H9 (cell line): ENCODE results near the gene SCGB1D1. TPM values are rescaled to one million over a fixed set of nuclear protein-coding genes. Genes with fewer than 3 reads are reported as not detected.

Source experiments
- DNase-seq: peaks from one replicate; pipeline ENCODE4 v3.0.0-alpha.2; 2017
- H2AFZ ChIP-seq: one replicate; pipeline ENCODE4 v1.6.1; 2013; ENCODE audit warnings: mild to moderate bottlenecking, low read length, control low read depth, moderate library complexity
- H2AK5ac ChIP-seq: 2 replicates; pipeline ENCODE4 v1.6.1; 2013; ENCODE audit warnings: low read length, control low read depth, mixed read lengths; ENCODE audit not compliant: insufficient read length
- H2BK120ac ChIP-seq: one replicate; pipeline ENCODE4 v1.6.1; 2013; ENCODE audit warnings: low read depth, mild to moderate bottlenecking, low read length, control low read depth, inconsistent platforms; ENCODE audit not compliant: poor library complexity, severe bottlenecking
- H2BK12ac ChIP-seq: 2 replicates; pipeline ENCODE4 v1.6.1; 2013; ENCODE audit warnings: low read length, control low read depth, mixed read lengths, low read depth; ENCODE audit not compliant: insufficient read length
- H2BK15ac ChIP-seq: 2 replicates; pipeline ENCODE4 v1.6.1; 2013; ENCODE audit warnings: low read depth, low read length, control low read depth
- H2BK20ac ChIP-seq: one replicate; pipeline ENCODE4 v1.6.1; 2013; ENCODE audit warnings: low read depth, mild to moderate bottlenecking, low read length, control low read depth, inconsistent platforms; ENCODE audit not compliant: poor library complexity, severe bottlenecking
- H2BK5ac ChIP-seq: 2 replicates; pipeline ENCODE4 v1.6.1; 2013; ENCODE audit warnings: low read length, control low read depth, mixed read lengths; ENCODE audit not compliant: insufficient read length
- H3K14ac ChIP-seq: 2 replicates; pipeline ENCODE4 v1.6.1; 2013; ENCODE audit warnings: low read length, control low read depth; ENCODE audit not compliant: insufficient read depth
- H3K18ac ChIP-seq: 2 replicates; pipeline ENCODE4 v1.6.1; 2013; ENCODE audit warnings: low read depth, mild to moderate bottlenecking, mixed read lengths, low read length, control low read depth; ENCODE audit not compliant: insufficient read length
- H3K23ac ChIP-seq: 2 replicates; pipeline ENCODE4 v1.6.1; 2013; ENCODE audit warnings: low read length, control low read depth, mixed read lengths, low read depth; ENCODE audit not compliant: insufficient read length
- H3K23me2 ChIP-seq: 2 replicates; pipeline ENCODE4 v1.6.1; 2013; ENCODE audit warnings: low read depth, mild to moderate bottlenecking, mixed read lengths, low read length, control low read depth; ENCODE audit not compliant: insufficient read length, poor library complexity, severe bottlenecking
- H3K27ac ChIP-seq: 2 replicates; pipeline ENCODE4 v1.5.1; 2013; ENCODE audit warnings: low read length, control low read depth, mixed read lengths, low read depth; ENCODE audit not compliant: insufficient read length
- H3K27me3 ChIP-seq: 2 replicates; pipeline ENCODE4 v1.6.1; 2013; ENCODE audit warnings: low read length, control low read depth, inconsistent platforms; ENCODE audit not compliant: insufficient read depth
- H3K4ac ChIP-seq: 2 replicates; pipeline ENCODE4 v1.6.1; 2013; ENCODE audit warnings: low read depth, mild to moderate bottlenecking, control low read depth, inconsistent platforms, low read length, moderate library complexity
- H3K4me1 ChIP-seq: 2 replicates; pipeline ENCODE4 v1.6.1; 2013; ENCODE audit warnings: low read length, control low read depth, inconsistent platforms; ENCODE audit not compliant: insufficient read depth
- H3K4me2 ChIP-seq: 2 replicates; pipeline ENCODE4 v1.6.1; 2013; ENCODE audit warnings: low read length, control low read depth, mixed read lengths; ENCODE audit not compliant: insufficient read length, insufficient read depth
- H3K56ac ChIP-seq: 2 replicates; pipeline ENCODE4 v1.6.1; 2013; ENCODE audit warnings: low read depth, mild to moderate bottlenecking, mixed read lengths, low read length, control low read depth; ENCODE audit not compliant: insufficient read length
- H3K79me1 ChIP-seq: 2 replicates; pipeline ENCODE4 v1.6.1; 2013; ENCODE audit warnings: low read depth, mild to moderate bottlenecking, moderate library complexity, low read length, control low read depth, inconsistent platforms; ENCODE audit not compliant: insufficient read depth, poor library complexity, severe bottlenecking
- H3K79me2 ChIP-seq: 2 replicates; pipeline ENCODE4 v1.6.1; 2013; ENCODE audit warnings: low read length, control low read depth, inconsistent platforms; ENCODE audit not compliant: insufficient read depth
- H3K9ac ChIP-seq: 2 replicates; pipeline ENCODE4 v1.6.1; 2013; ENCODE audit warnings: low read length, control low read depth, mixed read lengths; ENCODE audit not compliant: insufficient read length; ENCODE audit errors: extremely low read depth
- H3K9me3 ChIP-seq: one replicate; pipeline ENCODE4 v1.6.1; 2013; ENCODE audit warnings: low read depth, low read length, inconsistent platforms; ENCODE audit not compliant: control insufficient read depth
- H3T11ph ChIP-seq: one replicate; pipeline ENCODE4 v1.6.1; 2013; ENCODE audit warnings: mild to moderate bottlenecking, low read length, control low read depth, inconsistent platforms
- H4K20me1 ChIP-seq: one replicate; pipeline ENCODE4 v1.6.1; 2013; ENCODE audit not compliant: control insufficient read depth, insufficient read length, insufficient read depth
- H4K5ac ChIP-seq: 2 replicates; pipeline ENCODE4 v1.6.1; 2013; ENCODE audit warnings: low read depth, mild to moderate bottlenecking, mixed read lengths, low read length, control low read depth; ENCODE audit not compliant: insufficient read length
- H4K8ac ChIP-seq: replicated peaks from 2 replicates; pipeline ENCODE4 v1.6.1; 2013; ENCODE audit warnings: low read length, control low read depth, mixed read lengths, low read depth; ENCODE audit not compliant: insufficient read length
- H4K91ac ChIP-seq: 2 replicates; pipeline ENCODE4 v1.6.1; 2013; ENCODE audit warnings: low read depth, mild to moderate bottlenecking, moderate library complexity, mixed read lengths, low read length, control low read depth; ENCODE audit not compliant: insufficient read length
- H3K27ac Mint-ChIP-seq, 3 experiments: 2 replicates in 2 of 3; 3 replicates in 1 of 3; pipeline ENCODE4 v1.8.0; 2020 to 2021; ENCODE audit warnings: mixed read lengths in 3 of 3, mild to moderate bottlenecking in 1 of 3, moderate library complexity in 1 of 3
- H3K27me3 Mint-ChIP-seq: 2 replicates; pipeline ENCODE4 v1.8.0; 2021; ENCODE audit warnings: low read depth, mild to moderate bottlenecking, moderate library complexity, mixed read lengths
- H3K36me3 Mint-ChIP-seq, 3 experiments: 2 replicates in 2 of 3; 3 replicates in 1 of 3; pipeline ENCODE4 v1.8.0; 2020 to 2021; ENCODE audit warnings: low read depth in 3 of 3, mixed read lengths in 3 of 3; ENCODE audit not compliant: insufficient read depth in 1 of 3
- H3K4me1 Mint-ChIP-seq, 2 experiments: 2 replicates each; pipeline ENCODE4 v1.8.0; 2020; ENCODE audit warnings: mixed read lengths in 2 of 2
- H3K4me3 Mint-ChIP-seq, 2 experiments: 2 replicates in 1 of 2; 3 replicates in 1 of 2; pipeline ENCODE4 v1.8.0; 2020 to 2021; ENCODE audit warnings: mild to moderate bottlenecking in 2 of 2, mixed read lengths in 2 of 2, moderate library complexity in 1 of 2
- H3K9me3 Mint-ChIP-seq, 2 experiments: 2 replicates in 1 of 2; 3 replicates in 1 of 2; pipeline ENCODE4 v1.8.0; 2020; ENCODE audit warnings: mild to moderate bottlenecking in 2 of 2, mixed read lengths in 2 of 2, moderate library complexity in 1 of 2
- CTCF ChIP-seq: fragments of 200-600 bp; sonication (generic); conservative IDR thresholded peaks from 3 replicates; pipeline ENCODE4 v1.8.0; 2021; ENCODE audit warnings: antibody characterized with exemption, mild to moderate bottlenecking
- WGBS: extraction: QIAGEN DNeasy Blood & Tissue Kit; methylation state at CpG from one replicate; pipeline ENCODE4 v1.1.7; 2013; ENCODE audit warnings: missing lambda C conversion rate, low lambda C conversion rate, mixed read lengths; ENCODE audit not compliant: insufficient read length; ENCODE audit errors: extremely low coverage; 5-methylcytosine and 5-hydroxymethylcytosine counted together
- total RNA-seq: library from RNA; stranded (reverse); gene quantifications from 2 replicates; pipeline ENCODE4 v1.2.1, GENCODE V29; 2021

The SCGB1D1 gene
- total RNA-seq, 1 experiment from 2014 or later: not detected

- no peak for DNase-seq
- peaks cover 1% of the 10 kb centered on the region; the same call in 1 of the 2 replicates for H3K79me2 ChIP-seq
- H4K91ac ChIP-seq: no peak overlapping the region
- H2BK12ac ChIP-seq: no peak overlapping the region
- H3K23me2 ChIP-seq: no peaks in the 10 kb centered on the region
- no peak overlapping the region for H3K4ac ChIP-seq
- H3K18ac ChIP-seq: no peak overlapping the region
- no peak overlapping the region for H4K8ac ChIP-seq
- H2BK20ac ChIP-seq: no peak overlapping the region
- no peaks in the 10 kb centered on the region for H3K4me1 ChIP-seq
- no peak overlapping the region for H3T11ph ChIP-seq
- no peak overlapping the region for H3K4me2 ChIP-seq
- Mint-ChIP-seq H3K27me3 (peaks cover 34% of the 10 kb centered on the region), H3K27ac (no peak overlapping the region), H3K4me3 (no peak overlapping the region), H3K9me3 (no peaks in the 10 kb centered on the region), H3K36me3 (no peaks in the 10 kb centered on the region), H3K4me1 (peaks cover 5 to 13% of the 10 kb centered on the region in 2 experiments; a peak in 2 of 4 replicates)
- no peak overlapping the region for H3K9ac ChIP-seq
- H3K9me3 ChIP-seq: no peaks in the 10 kb centered on the region
- H4K5ac ChIP-seq: no peak overlapping the region
- H3K14ac ChIP-seq: no peak overlapping the region
- H2BK120ac ChIP-seq: no peak overlapping the region
- no peak for TF ChIP-seq CTCF
- H3K79me1 ChIP-seq: no peaks in the 10 kb centered on the region
- no peak overlapping the region for H2BK15ac ChIP-seq
- WGBS: no CpG with 5 or more reads among the region's 4 CpGs
- H3K23ac ChIP-seq: no peak overlapping the region
- H2AFZ ChIP-seq: no peak overlapping the region
- no peak overlapping the region for H3K27ac ChIP-seq
- no peaks in the 10 kb centered on the region for H3K27me3 ChIP-seq
- H2BK5ac ChIP-seq: no peak overlapping the region
- no peak overlapping the region for H2AK5ac ChIP-seq
- no peak overlapping the region for H3K56ac ChIP-seq
- H4K20me1 ChIP-seq: no peaks in the 10 kb centered on the region
These were observed 48.1 kb downstream of the SCGB1D1 start for GRCh38 chr11:62238151-62238550.
